Heart left ventricle (tissue), 16 donors: ENCODE data around the gene CCDC107. TPM values are rescaled to one million over a fixed set of nuclear protein-coding genes. Genes with fewer than 3 reads are reported as not detected.

ENCODE experiments used
- ATAC-seq, 4 donors: fragments of 200-7000 bp; cut with Tn5 transposase; one replicate each; pipeline ENCODE4 v1.9.1; 2020 to 2022; ENCODE audit warnings: moderate library complexity in 4 of 4, mild to moderate bottlenecking in 3 of 4, moderate number of reproducible peaks in 1 of 4
- DNase-seq, 5 donors: peaks; one replicate each; pipeline ENCODE4 v3.0.0-alpha.2; 2020
- H3K27ac ChIP-seq, 12 donors: fragments of 200-600 bp; sonication (generic) in 4 of 12; one replicate each; pipeline versions ENCODE4 v1.5.0 to v1.8.0; 2016 to 2022; ENCODE audit warnings: mild to moderate bottlenecking in 2 of 12
- H3K27me3 ChIP-seq, 9 donors: fragments of 200-600 bp; sonication (generic) in 2 of 9; one replicate each; pipeline versions ENCODE4 v1.5.1 to v1.8.0; 2016 to 2022; ENCODE audit warnings: mild to moderate bottlenecking in 3 of 9
- H3K36me3 ChIP-seq, 9 donors: fragments of 200-600 bp; sonication (generic) in 2 of 9; one replicate each; pipeline versions ENCODE4 v1.5.0 to v1.8.0; 2018 to 2022; ENCODE audit warnings: mild to moderate bottlenecking in 2 of 9
- H3K4me1 ChIP-seq, 12 donors: fragments of 200-600 bp; sonication (generic) in 4 of 12; one replicate each; pipeline versions ENCODE4 v1.5.0 to v1.8.0; 2016 to 2022; ENCODE audit warnings: mild to moderate bottlenecking in 3 of 12
- H3K4me3 ChIP-seq, 12 donors: fragments of 200-600 bp; sonication (generic) in 4 of 12; one replicate each; pipeline versions ENCODE4 v1.5.0 to v1.8.0; 2017 to 2022; ENCODE audit warnings: mild to moderate bottlenecking in 9 of 12, moderate library complexity in 4 of 12
- H3K9me3 ChIP-seq, 12 donors: fragments of 200-600 bp; sonication (generic) in 4 of 12; one replicate each; pipeline versions ENCODE4 v1.5.0 to v1.8.0; 2016 to 2022; ENCODE audit warnings: mild to moderate bottlenecking in 1 of 12
- POLR2A ChIP-seq, 2 donors: fragments of 450-650 bp; IDR thresholded peaks; one replicate each; pipeline ENCODE4 v1.6.1; 2017; ENCODE audit warnings: antibody characterized with exemption in 2 of 2, mild to moderate bottlenecking in 2 of 2, moderate library complexity in 2 of 2
- WGBS, 4 donors: extraction: QIAGEN DNeasy Blood & Tissue Kit in 2 of 4; methylation state at CpG; one replicate each; pipeline versions ENCODE4 v1.1.5 to v1.1.7; 2013 to 2018; 5-methylcytosine and 5-hydroxymethylcytosine counted together
- intact Hi-C, 10 donors: fragments of 100-400 bp; cut with DNase I; formaldehyde crosslinking; loops; one replicate each; pipeline versions ENCODE4 v1.11.1 to v1.14.2; 2022
- polyA plus RNA-seq, 2 donors: library from polyadenylated mRNA; stranded (reverse); fragments of 200-250 nt; gene quantifications; one replicate each; pipeline ENCODE4 v1.2.3, GENCODE V29; 2013
- total RNA-seq, 9 donors: library from RNA; depleted of rRNA in 2 of 9; stranded (reverse); fragments of >200 nt in 2 of 9; fragmentation: NEBNext Ultra II Directional in 3 of 9; extraction: Animal tissue kit (Norgen Biotek cat#: 25700) in 3 of 9; gene quantifications; one replicate each; pipeline versions ENCODE4 v1.1.0 to v1.2.4, GENCODE V29; 2016 to 2023
- TF ChIP-seq, protein P1 (sequence below), 12 donors: fragments of 200-600 bp; sonication (generic) in 4 of 12; IDR thresholded peaks; one replicate each; pipeline versions ENCODE4 v1.5.0 to v1.8.0; 2018 to 2022; ENCODE audit warnings: antibody characterized with exemption in 12 of 12, mild to moderate bottlenecking in 5 of 12
- donor health status: ischemic (EF 13 %, LVEDD 7.1; RV severe dilation, severe dysfunction).
- donor health status: healthy with polysubstance abuse.
- donor health status: DM: no; HTN: yes; CAD: no.
- donor health status: DM: no; HTN: no; CAD: no.
- donor health status: ischemic (EF 25% LVEDD 6.9; RV normal size, moderate dysfunction).
- donor health status: ischemic (EF 25% LVEDD 5.7; RV mildly dilated, moderate dysfunction).
- donor health status: healthy.
- donor health status: DM: yes; HTN: yes; CAD: no.
- donor health status: ischemic (EF 35%, LVEDD 5.7; RV mildly dilated, moderate dysfunction).
- donor health status: nonischemic (EF 11% LVEDD 7.7; RV severe dilation, severe dysfunction).
- donor health status: DM: yes; HTN: yes; CAD: no.
- donor health status: PGD.
- donor health status: ischemic (EF 29% LVEDD 5.4; RV normal size, mild dysfunction).
- donor health status: nonischemic (EF 23%, LVEDD 6.1; RV moderate dilation, normal function).

The CCDC107 gene
- total and polyA plus RNA-seq, 11 donors: 35.5 to 116 (median 46.5) TPM

DNA sequence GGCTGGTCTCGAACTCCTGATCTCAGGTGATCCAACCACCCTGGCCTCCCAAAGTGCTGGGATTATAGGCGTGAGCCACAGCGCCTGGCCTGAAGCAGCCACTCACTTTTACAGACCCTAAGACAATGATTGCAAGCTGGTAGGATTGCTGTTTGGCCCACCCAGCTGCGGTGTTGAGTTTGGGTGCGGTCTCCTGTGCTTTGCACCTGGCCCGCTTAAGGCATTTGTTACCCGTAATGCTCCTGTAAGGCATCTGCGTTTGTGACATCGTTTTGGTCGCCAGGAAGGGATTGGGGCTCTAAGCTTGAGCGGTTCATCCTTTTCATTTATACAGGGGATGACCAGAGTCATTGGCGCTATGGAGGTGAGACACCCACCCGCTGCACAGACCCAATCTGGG is 17.1 kb downstream of the CCDC107 start:
- ATAC-seq: no peak
- WGBS, 4 donors: 40 to 58% (median 47%) methylated on average over 11 to 13 of the region's 13 CpGs

DNA sequence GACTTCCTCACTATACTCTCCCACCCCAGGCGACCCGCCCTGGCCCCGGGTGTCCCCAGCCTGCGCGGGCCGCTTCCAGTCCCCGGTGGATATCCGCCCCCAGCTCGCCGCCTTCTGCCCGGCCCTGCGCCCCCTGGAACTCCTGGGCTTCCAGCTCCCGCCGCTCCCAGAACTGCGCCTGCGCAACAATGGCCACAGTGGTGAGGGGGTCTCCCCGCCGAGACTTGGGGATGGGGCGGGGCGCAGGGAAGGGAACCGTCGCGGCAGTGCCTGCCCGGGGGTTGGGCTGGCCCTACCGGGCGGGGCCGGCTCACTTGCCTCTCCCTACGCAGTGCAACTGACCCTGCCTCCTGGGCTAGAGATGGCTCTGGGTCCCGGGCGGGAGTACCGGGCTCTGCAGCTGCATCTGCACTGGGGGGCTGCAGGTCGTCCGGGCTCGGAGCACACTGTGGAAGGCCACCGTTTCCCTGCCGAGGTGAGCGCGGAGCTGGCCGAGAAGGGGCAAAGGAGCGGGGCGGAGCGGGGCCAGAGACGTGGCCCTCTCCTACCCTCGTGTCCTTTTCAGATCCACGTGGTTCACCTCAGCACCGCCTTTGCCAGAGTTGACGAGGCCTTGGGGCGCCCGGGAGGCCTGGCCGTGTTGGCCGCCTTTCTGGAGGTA is 17.8 kb downstream of the CCDC107 start:
- peak in 3 of 5 donors; percentile 59 to 78 (median 60) for DNase-seq
- H3K27ac ChIP-seq: no peak overlapping the region
- H3K4me3 ChIP-seq: peak overlapping the region; percentile 27 to 65 (median 58)
- ATAC-seq: peak in 3 of 4 donors; percentile 39 to 55 (median 47)
- 3 to 7% (median 5%) methylated on average over 38 to 51 of the region's 51 CpGs for WGBS, 4 donors
- peaks cover 0 to 21% (median 11%) of the 10 kb centered on the region in 12 donors for H3K4me1 ChIP-seq
- no peaks in the 10 kb centered on the region for H3K36me3 ChIP-seq
- TF ChIP-seq, protein P1, sequence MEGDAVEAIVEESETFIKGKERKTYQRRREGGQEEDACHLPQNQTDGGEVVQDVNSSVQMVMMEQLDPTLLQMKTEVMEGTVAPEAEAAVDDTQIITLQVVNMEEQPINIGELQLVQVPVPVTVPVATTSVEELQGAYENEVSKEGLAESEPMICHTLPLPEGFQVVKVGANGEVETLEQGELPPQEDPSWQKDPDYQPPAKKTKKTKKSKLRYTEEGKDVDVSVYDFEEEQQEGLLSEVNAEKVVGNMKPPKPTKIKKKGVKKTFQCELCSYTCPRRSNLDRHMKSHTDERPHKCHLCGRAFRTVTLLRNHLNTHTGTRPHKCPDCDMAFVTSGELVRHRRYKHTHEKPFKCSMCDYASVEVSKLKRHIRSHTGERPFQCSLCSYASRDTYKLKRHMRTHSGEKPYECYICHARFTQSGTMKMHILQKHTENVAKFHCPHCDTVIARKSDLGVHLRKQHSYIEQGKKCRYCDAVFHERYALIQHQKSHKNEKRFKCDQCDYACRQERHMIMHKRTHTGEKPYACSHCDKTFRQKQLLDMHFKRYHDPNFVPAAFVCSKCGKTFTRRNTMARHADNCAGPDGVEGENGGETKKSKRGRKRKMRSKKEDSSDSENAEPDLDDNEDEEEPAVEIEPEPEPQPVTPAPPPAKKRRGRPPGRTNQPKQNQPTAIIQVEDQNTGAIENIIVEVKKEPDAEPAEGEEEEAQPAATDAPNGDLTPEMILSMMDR (IDR thresholded peaks at IDR 0.05): peak in 2 of 12 donors; percentile 16 to 17
- no peak for TF ChIP-seq POLR2A (IDR thresholded peaks at IDR 0.05)
- intact Hi-C loops: loop anchor here in 1 of 10 donors (5.0 kb wide), 1 partner anchor 36 kb away; no protein-coding TSS in a partner anchor
- H3K27me3 ChIP-seq: peaks cover 0 to 8% (median 0%) of the 10 kb centered on the region in 9 donors
- H3K9me3 ChIP-seq: no peaks in the 10 kb centered on the region

More for the DNA sequence above, 17.1 kb downstream of the CCDC107 start:
- no peaks in the 10 kb centered on the region for H3K36me3 ChIP-seq
- DNase-seq: no peak
- H3K27me3 ChIP-seq: peaks cover 0 to 8% (median 0%) of the 10 kb centered on the region in 9 donors
- peaks cover 0 to 21% (median 11%) of the 10 kb centered on the region in 12 donors for H3K4me1 ChIP-seq
- no peak overlapping the region for H3K27ac ChIP-seq
- intact Hi-C loops: loop anchor here in 1 of 10 donors (5.0 kb wide), 1 partner anchor 37 kb away; no protein-coding TSS in a partner anchor
- H3K4me3 ChIP-seq: peak overlapping the region; percentile 27 to 65 (median 58)
- no peaks in the 10 kb centered on the region for H3K9me3 ChIP-seq
- TF ChIP-seq, protein P1 (IDR thresholded peaks at IDR 0.05): no peak
- no peak for TF ChIP-seq POLR2A (IDR thresholded peaks at IDR 0.05)

DNA sequence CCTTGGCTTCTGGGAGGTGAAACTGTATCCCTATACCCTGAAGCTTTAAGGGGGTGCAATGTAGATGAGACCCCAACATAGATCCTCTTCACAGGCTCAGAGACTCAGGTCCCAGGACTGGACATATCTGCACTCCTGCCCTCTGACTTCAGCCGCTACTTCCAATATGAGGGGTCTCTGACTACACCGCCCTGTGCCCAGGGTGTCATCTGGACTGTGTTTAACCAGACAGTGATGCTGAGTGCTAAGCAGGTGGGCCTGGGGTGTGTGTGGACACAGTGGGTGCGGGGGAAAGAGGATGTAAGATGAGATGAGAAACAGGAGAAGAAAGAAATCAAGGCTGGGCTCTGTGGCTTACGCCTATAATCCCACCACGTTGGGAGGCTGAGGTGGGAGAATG is 21.0 kb downstream of the CCDC107 start:
- ATAC-seq: no peak

More for the DNA sequence above, 21.0 kb downstream of the CCDC107 start:
- intact Hi-C loops: loop anchor here in 1 of 10 donors (5.0 kb wide), 1 partner anchor 33 kb away; no protein-coding TSS in a partner anchor
- Histone ChIP-seq H3K4me3 (no peak overlapping the region), H3K36me3 (peaks cover 0 to 26% (median 21%) of the 10 kb centered on the region in 9 donors), H3K27ac (peak overlapping the region in 1 of 12 donors; percentile 98), H3K4me1 (peaks cover 0 to 18% (median 10%) of the 10 kb centered on the region in 12 donors), H3K9me3 (no peaks in the 10 kb centered on the region), H3K27me3 (peaks cover 0 to 8% (median 0%) of the 10 kb centered on the region in 9 donors)
- TF ChIP-seq, protein P1 (IDR thresholded peaks at IDR 0.05): no peak
- no peak for TF ChIP-seq POLR2A (IDR thresholded peaks at IDR 0.05)
- DNase-seq: no peak
- WGBS, 4 donors: 92 to 97% (median 93%) methylated on average over 5 of the region's 5 CpGs
